GM12878 (cell line): ENCODE results near the gene ATXN2. TPM values are rescaled to one million over a fixed set of nuclear protein-coding genes. Genes with fewer than 3 reads are reported as not detected.

ENCODE experiments used
- BCL11A ChIP-seq: IDR thresholded peaks from 2 replicates; pipeline ENCODE4 v1.6.1; 2011; ENCODE audit warnings: low read depth, low read length
- EGR1 ChIP-seq, 2 experiments: IDR thresholded peaks; 1 replicate in 1 of 2; 2 replicates in 1 of 2; pipeline ENCODE4 v1.6.1; 2011 to 2012; ENCODE audit warnings: low read depth in 2 of 2, low read length in 2 of 2, borderline replicate concordance in 1 of 2, mild to moderate bottlenecking in 1 of 2, moderate library complexity in 1 of 2
- EZH2 ChIP-seq: IDR thresholded peaks from 2 replicates; pipeline ENCODE4 v1.6.1; 2012; ENCODE audit warnings: low read depth, mild to moderate bottlenecking, control low read depth, inconsistent platforms, low read length, borderline replicate concordance; ENCODE audit not compliant: control insufficient read depth
- HCFC1 ChIP-seq: fragments of 150-350 bp; IDR thresholded peaks from 2 replicates; pipeline ENCODE4 v1.6.1; 2014; ENCODE audit warnings: low read length
- IRF4 ChIP-seq: IDR thresholded peaks from 2 replicates; pipeline ENCODE4 v1.6.1; 2011; ENCODE audit warnings: low read depth, low read length
- MXI1 ChIP-seq: fragments of 150-350 bp; IDR thresholded peaks from 2 replicates; pipeline ENCODE4 v1.6.1; 2011; ENCODE audit warnings: low read depth, mild to moderate bottlenecking, inconsistent platforms, low read length, improper control_type of control experiment
- RELA ChIP-seq: fragments of 450-650 bp; IDR thresholded peaks from 2 replicates; pipeline ENCODE4 v1.8.0; 2014; ENCODE audit warnings: borderline replicate concordance; ENCODE audit not compliant: partially characterized antibody
- RUNX3 ChIP-seq: IDR thresholded peaks from 2 replicates; pipeline ENCODE4 v1.6.1; 2012; ENCODE audit warnings: low read length, inconsistent platforms
- SIN3A ChIP-seq: IDR thresholded peaks from 2 replicates; pipeline ENCODE4 v1.6.1; 2012; ENCODE audit warnings: low read depth, low read length, improper control_type of control experiment
- SMAD5 ChIP-seq: IDR thresholded peaks from 2 replicates; pipeline ENCODE4 v1.6.1; 2016; ENCODE audit warnings: antibody characterized with exemption, low read depth
- STAT3 ChIP-seq: IDR thresholded peaks from 2 replicates; pipeline ENCODE4 v1.6.1; 2011; ENCODE audit warnings: low read depth, low read length, improper control_type of control experiment
- TAF1 ChIP-seq: IDR thresholded peaks from 2 replicates; pipeline ENCODE4 v1.6.1; 2011; ENCODE audit warnings: mild to moderate bottlenecking, low read depth, low read length, borderline replicate concordance
- TCF3 ChIP-seq: IDR thresholded peaks from 2 replicates; pipeline ENCODE4 v1.6.1; 2012; ENCODE audit warnings: low read depth, mild to moderate bottlenecking, low read length, borderline replicate concordance; ENCODE audit not compliant: insufficient read depth
- YY1 ChIP-seq: IDR thresholded peaks from 2 replicates; pipeline ENCODE4 v1.6.1; 2011; ENCODE audit warnings: low read depth, mild to moderate bottlenecking, low read length
- ZNF24 ChIP-seq: fragments of 450-650 bp; IDR thresholded peaks from 2 replicates; pipeline ENCODE4 v1.6.1; 2017; ENCODE audit warnings: antibody characterized with exemption, mild to moderate bottlenecking
- ZZZ3 ChIP-seq: IDR thresholded peaks from 2 replicates; pipeline ENCODE4 v1.6.1; 2011; ENCODE audit warnings: low read depth; ENCODE audit not compliant: control insufficient read depth, insufficient read length
- polyA plus RNA-seq, 11 experiments: library from polyadenylated mRNA; depleted of rRNA in 4 of 11; unstranded in 6 of 11; stranded (reverse) in 5 of 11; fragments of >200 nt; fragmentation: Nextera tagmentation in 4 of 11; fragmentation: Illumina TruSeq in 1 of 11; extraction: Ambion mirVana in 4 of 11; extraction: Trizol in 1 of 11; gene quantifications; 1 replicate in 1 of 11; 2 replicates in 10 of 11; pipeline versions ENCODE4 v1.2.1 to v1.2.3, GENCODE V29; 2011 to 2016; ENCODE audit warnings: inconsistent platforms in 2 of 11, missing spikeins in 2 of 11, low read depth in 1 of 11
- total RNA-seq, 4 experiments: library from RNA; depleted of rRNA in 3 of 4; stranded (reverse); fragments of >200 nt in 3 of 4; fragmentation: Illumina TruSeq in 1 of 4; extraction: Trizol in 1 of 4; gene quantifications; 2 replicates each; pipeline versions ENCODE4 v1.2.1 to v1.2.3, GENCODE V29; 2013 to 2021
- TF ChIP-seq, protein P1 (sequence below): fragments of 450-650 bp; conservative IDR thresholded peaks from 2 replicates; pipeline ENCODE4 v1.6.1; 2017; ENCODE audit warnings: mild to moderate bottlenecking, moderate library complexity
- TF ChIP-seq, protein P2 (sequence below): fragments of 450-650 bp; IDR thresholded peaks from 2 replicates; pipeline ENCODE4 v1.6.1; 2016; ENCODE audit warnings: mild to moderate bottlenecking, moderate library complexity, borderline replicate concordance
- TF ChIP-seq, protein P3 (sequence below): IDR thresholded peaks from 2 replicates; pipeline ENCODE4 v1.6.1; 2012; ENCODE audit warnings: improper control_type of control experiment, low read depth, low read length; ENCODE audit not compliant: insufficient replicate concordance

ATXN2 gene
- total and polyA plus RNA-seq, 10 of the 15 experiments (the other 5 are each of a cell fraction or from before 2014, with no cell fraction given) = 8.8 to 31.5 (median 19.0) TPM

DNA sequence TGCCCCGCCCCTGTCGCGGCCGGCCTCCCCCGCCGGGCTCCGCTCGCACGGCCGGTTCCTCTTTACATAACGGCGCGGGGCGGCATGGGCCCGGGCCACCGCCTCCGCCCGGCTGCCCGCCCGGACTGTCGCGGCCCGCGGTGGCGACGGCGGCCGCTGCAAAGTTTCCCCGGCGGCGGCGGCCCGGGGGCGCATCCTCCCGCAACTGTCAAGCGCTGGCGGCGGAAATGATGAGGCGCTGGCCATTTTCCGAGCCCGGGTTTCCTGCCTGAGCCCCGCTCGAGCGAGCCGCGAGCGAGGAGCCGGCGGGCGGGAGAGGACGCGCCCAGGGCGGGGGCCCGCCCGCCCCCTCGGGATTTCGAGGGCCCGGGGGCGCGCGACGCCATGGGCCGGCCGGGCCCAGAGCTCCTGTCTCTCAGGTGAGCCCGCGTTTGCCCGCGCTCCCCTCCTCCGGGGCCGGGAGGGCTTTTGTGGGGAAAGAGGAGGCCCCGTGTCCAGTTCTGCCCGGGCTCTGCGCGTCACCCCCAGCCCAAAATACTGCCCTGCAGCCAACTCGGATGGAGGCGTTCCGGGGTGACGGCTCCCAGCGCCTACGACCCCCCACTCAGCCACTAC, 193.1 kb downstream of the ATXN2 start, which contains the start of gene SH2B3 (continued):
- TF ChIP-seq EZH2 (no peak), RUNX3 (no peak), STAT3 (no peak), SIN3A (0 out of 2 replicates have a peak, but pooled peaks have one; percentile 23), SMAD5 (no peak), BCL11A (no peak), TAF1 (peak; percentile 71; the same call in 1 of the 2 replicates), MXI1 (no peak), YY1 (no peak; the same call in 1 of the 2 replicates), IRF4 (no peak), EGR1 (IDR thresholded peaks at IDR 0.05; ENCODE audit: borderline replicate concordance in 1 of 2, low read depth in 2 of 2, low read length in 2 of 2) (peak in 1 of 2 experiments; percentile 41; a peak in 1 of 3 replicates), ZZZ3 (no peak), RELA (peak; percentile 27), TCF3 (no peak), HCFC1 (no peak), ZNF24 (0 out of 2 replicates have a peak, but pooled peaks have one; percentile 24)
- TF ChIP-seq, protein P1, sequence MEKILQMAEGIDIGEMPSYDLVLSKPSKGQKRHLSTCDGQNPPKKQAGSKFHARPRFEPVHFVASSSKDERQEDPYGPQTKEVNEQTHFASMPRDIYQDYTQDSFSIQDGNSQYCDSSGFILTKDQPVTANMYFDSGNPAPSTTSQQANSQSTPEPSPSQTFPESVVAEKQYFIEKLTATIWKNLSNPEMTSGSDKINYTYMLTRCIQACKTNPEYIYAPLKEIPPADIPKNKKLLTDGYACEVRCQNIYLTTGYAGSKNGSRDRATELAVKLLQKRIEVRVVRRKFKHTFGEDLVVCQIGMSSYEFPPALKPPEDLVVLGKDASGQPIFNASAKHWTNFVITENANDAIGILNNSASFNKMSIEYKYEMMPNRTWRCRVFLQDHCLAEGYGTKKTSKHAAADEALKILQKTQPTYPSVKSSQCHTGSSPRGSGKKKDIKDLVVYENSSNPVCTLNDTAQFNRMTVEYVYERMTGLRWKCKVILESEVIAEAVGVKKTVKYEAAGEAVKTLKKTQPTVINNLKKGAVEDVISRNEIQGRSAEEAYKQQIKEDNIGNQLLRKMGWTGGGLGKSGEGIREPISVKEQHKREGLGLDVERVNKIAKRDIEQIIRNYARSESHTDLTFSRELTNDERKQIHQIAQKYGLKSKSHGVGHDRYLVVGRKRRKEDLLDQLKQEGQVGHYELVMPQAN = peak; percentile 90
- TF ChIP-seq, protein P2, sequence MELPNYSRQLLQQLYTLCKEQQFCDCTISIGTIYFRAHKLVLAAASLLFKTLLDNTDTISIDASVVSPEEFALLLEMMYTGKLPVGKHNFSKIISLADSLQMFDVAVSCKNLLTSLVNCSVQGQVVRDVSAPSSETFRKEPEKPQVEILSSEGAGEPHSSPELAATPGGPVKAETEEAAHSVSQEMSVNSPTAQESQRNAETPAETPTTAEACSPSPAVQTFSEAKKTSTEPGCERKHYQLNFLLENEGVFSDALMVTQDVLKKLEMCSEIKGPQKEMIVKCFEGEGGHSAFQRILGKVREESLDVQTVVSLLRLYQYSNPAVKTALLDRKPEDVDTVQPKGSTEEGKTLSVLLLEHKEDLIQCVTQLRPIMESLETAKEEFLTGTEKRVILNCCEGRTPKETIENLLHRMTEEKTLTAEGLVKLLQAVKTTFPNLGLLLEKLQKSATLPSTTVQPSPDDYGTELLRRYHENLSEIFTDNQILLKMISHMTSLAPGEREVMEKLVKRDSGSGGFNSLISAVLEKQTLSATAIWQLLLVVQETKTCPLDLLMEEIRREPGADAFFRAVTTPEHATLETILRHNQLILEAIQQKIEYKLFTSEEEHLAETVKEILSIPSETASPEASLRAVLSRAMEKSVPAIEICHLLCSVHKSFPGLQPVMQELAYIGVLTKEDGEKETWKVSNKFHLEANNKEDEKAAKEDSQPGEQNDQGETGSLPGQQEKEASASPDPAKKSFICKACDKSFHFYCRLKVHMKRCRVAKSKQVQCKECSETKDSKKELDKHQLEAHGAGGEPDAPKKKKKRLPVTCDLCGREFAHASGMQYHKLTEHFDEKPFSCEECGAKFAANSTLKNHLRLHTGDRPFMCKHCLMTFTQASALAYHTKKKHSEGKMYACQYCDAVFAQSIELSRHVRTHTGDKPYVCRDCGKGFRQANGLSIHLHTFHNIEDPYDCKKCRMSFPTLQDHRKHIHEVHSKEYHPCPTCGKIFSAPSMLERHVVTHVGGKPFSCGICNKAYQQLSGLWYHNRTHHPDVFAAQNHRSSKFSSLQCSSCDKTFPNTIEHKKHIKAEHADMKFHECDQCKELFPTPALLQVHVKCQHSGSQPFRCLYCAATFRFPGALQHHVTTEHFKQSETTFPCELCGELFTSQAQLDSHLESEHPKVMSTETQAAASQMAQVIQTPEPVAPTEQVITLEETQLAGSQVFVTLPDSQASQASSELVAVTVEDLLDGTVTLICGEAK = no peak
- TF ChIP-seq, protein P3, sequence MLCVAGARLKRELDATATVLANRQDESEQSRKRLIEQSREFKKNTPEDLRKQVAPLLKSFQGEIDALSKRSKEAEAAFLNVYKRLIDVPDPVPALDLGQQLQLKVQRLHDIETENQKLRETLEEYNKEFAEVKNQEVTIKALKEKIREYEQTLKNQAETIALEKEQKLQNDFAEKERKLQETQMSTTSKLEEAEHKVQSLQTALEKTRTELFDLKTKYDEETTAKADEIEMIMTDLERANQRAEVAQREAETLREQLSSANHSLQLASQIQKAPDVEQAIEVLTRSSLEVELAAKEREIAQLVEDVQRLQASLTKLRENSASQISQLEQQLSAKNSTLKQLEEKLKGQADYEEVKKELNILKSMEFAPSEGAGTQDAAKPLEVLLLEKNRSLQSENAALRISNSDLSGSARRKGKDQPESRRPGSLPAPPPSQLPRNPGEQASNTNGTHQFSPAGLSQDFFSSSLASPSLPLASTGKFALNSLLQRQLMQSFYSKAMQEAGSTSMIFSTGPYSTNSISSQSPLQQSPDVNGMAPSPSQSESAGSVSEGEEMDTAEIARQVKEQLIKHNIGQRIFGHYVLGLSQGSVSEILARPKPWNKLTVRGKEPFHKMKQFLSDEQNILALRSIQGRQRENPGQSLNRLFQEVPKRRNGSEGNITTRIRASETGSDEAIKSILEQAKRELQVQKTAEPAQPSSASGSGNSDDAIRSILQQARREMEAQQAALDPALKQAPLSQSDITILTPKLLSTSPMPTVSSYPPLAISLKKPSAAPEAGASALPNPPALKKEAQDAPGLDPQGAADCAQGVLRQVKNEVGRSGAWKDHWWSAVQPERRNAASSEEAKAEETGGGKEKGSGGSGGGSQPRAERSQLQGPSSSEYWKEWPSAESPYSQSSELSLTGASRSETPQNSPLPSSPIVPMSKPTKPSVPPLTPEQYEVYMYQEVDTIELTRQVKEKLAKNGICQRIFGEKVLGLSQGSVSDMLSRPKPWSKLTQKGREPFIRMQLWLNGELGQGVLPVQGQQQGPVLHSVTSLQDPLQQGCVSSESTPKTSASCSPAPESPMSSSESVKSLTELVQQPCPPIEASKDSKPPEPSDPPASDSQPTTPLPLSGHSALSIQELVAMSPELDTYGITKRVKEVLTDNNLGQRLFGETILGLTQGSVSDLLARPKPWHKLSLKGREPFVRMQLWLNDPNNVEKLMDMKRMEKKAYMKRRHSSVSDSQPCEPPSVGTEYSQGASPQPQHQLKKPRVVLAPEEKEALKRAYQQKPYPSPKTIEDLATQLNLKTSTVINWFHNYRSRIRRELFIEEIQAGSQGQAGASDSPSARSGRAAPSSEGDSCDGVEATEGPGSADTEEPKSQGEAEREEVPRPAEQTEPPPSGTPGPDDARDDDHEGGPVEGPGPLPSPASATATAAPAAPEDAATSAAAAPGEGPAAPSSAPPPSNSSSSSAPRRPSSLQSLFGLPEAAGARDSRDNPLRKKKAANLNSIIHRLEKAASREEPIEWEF = no peak
